G401.6 (cell line): ENCODE data around the gene KLHL3.

ENCODE experiments used
- FAIRE-seq: peaks from 2 replicates; lab custom pipeline; 2012; peaks lifted over from hg19 to GRCh38; lab: Jason Lieb, UNC

Gene KLHL3

GRCh38 chr5:137607771-137608170, 128.1 kb downstream of the KLHL3 start:
- FAIRE-seq: no peak

GRCh38 chr5:137606401-137606800, 129.5 kb downstream of the KLHL3 start:
- FAIRE-seq: no peak

- FAIRE-seq: no peak
Measured at GRCh38 chr5:137605411-137605810, 130.5 kb downstream of the KLHL3 start.

DNA sequence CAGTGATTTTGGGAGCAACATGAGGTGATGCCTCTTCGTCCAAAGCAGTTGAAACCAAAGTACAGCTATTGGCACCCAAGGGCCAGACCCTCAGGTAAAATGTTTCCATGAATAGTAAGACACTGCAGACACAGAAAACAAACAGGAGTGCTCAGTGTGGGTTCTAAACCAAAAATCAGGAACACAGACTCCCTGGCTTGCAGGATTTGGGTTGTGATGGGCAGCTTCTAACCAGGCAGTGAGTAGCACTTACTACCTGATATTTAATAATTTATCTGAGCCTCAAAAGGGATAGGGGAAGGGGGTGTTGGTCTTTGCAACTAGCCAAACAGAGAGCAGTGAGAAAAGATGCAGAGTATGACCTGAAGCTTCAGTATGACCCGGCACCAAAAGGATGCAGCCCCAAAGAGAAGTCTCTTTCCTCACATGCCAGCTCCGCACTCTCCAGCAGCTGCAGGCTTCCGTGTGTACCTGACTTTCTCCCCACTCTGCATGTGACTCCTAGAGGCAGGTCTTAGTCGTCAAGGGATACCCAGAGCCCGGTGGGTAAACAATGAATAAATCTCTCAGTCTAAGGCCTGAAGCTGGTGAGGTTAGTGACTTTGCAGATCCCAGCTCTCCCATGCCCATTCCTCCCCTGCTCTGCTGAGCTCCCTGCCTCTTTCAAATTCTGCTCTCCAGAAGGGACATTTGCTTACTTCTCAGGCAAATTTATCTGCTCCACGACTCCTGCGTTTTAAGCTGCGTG, 131.4 kb downstream of the KLHL3 start:
- FAIRE-seq: no peak

DNA sequence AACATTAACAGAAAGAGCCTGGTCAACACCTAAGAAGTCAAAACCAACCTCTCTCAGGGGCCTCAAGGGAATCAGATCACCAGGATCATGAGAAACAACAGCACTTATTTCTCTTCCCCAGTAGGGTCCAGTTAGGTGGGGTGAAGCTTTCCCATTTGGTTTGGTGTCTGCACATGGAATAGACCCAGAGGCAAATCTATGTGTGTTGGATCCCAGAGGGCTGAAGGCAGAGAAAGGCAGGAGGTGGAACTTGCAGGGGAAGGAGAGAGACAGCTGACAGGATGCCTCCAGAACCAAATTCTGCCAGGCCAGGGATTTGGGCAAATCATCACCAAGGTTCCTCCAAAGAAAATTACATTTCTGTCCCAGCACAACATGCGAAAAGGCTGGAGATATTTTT, 132.0 kb downstream of the KLHL3 start:
- no peak for FAIRE-seq

GRCh38 chr5:137603356-137603755, 132.5 kb downstream of the KLHL3 start:
- FAIRE-seq: no peak

GRCh38 chr5:137602721-137603273, 133.1 kb downstream of the KLHL3 start:
- no peak for FAIRE-seq

DNA sequence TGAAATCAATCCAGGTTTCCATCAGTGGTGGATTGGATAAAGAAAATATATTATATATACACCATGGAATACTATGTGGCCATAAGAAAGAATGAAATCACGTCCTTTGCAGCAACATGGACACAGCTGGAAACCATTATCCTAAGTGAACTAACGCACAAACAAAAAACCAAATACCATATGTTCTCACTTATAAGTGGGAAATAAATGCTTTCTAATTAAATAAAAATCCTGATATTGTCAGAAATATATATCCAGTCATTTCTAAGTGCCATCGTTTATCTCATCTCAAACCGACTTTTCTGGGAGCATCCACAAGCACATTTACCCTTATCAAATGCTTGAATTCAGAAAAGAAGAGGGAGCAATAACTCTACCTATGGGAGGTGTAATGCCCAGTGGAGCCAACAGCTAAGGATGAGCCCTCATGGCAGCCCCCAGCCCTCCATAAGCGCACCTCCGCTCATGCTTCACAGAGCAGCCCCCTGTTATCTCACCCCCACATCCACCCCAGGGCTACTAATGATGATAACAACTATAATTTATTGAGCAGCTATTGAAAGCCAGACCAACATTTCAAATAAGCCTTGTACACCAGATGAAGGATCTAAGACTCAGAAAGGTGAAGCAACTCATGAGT, 135.0 kb downstream of the KLHL3 start:
- no peak for FAIRE-seq

GRCh38 chr5:137599457-137599856, 136.4 kb downstream of the KLHL3 start:
- no peak for FAIRE-seq

DNA sequence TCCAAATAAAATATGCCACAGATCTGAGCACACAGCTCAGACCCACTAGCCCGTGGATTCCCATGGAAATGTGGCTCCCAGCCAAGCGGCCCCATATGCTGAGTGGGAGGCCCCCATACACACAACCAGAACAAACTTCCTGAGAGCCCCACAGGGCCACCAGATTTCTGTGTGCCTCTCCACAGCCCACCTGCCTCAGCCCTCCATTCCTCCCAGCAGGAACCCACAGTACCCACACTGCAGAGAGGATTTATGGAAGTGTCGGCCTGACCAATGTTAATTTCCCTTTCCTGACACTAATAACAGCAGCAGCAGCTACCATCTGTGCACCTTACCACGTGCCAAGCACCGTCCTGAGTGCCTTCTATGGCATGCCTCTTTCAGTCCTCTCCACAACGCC, 137.5 kb downstream of the KLHL3 start:
- no peak for FAIRE-seq

- no peak for FAIRE-seq
Measured at GRCh38 chr5:137596941-137597340, 138.9 kb downstream of the KLHL3 start.

GRCh38 chr5:137595396-137596079, 140.4 kb downstream of the KLHL3 start:
- FAIRE-seq: no peak

- no peak for FAIRE-seq
Measured at GRCh38 chr5:137594717-137595116, 141.2 kb downstream of the KLHL3 start.

DNA sequence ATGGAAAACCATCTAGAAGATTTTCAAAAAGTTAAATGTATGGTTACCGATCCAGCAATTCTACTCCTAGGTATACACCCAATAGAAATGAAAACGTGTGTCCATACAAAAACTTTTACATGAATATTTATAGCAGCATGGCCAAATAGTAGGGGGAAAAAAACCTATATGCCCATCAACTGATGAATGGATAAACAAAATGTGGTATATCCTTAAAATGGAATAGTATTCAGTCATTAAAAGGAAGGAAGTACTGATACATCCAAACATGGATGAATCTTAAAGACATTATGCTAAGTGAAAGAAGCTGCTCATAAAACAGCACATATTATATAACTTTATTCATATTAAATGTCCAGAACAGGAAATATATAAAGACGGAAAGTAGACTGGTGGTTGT, 143.6 kb downstream of the KLHL3 start:
- no peak for FAIRE-seq

- no peak for FAIRE-seq
Measured at GRCh38 chr5:137589185-137589584, 146.7 kb downstream of the KLHL3 start.

DNA sequence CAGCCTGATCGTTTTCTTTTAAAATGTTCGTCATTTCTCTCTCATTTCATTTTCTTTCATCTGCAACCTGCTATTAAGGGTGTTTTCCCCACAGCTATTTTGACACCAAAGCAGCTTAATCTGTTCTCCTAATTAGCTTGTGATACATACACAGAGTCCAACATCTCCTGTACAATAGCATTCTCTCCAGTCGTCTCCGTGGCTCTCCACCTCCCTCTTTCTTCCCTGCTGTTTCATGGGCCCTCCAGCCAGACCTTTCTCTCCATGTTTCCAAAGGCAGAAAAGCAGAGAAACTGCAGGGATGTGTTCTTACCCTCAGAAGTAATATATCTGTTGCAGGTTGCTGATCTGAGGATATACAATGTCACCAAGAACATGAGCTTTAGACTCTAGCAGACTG, 148.0 kb downstream of the KLHL3 start:
- FAIRE-seq: no peak

DNA sequence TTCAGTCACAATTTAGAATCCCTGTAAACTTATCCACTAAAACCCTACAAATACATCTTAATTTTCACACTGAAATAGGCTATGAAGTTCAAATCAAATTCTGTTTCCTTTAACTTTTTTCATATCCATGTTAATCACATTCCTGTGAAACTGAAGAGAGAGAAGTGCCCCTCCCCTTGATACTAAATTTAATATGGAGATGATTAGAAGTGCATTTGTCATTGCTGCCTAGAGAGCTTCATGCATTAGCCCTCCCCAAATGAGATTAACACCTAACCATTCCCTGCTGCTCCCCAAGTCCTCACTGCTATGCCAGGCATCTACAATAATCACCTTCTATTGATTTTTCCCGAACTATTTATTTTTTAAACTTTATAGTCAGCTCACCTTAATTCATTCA, 151.6 kb downstream of the KLHL3 start:
- FAIRE-seq: no peak

DNA sequence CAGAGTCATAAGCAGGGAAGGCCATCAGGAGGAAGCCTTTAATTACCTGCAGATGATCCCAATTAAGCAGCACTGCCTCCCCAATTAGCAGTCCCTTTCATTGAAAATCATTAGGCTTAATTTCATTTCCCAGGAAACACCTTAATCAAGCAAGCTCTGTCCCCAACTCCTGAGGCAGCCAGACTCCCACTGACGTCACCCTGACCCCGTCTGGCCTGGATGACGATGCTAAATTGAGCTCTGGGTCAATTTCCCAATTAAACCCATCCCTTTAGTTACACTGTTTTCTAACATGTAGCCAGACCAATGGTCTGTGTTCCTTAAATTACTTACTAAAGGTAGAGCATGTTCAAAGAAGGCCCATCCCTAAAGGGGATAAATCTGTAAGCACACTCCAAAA, 152.8 kb downstream of the KLHL3 start:
- no peak for FAIRE-seq

DNA sequence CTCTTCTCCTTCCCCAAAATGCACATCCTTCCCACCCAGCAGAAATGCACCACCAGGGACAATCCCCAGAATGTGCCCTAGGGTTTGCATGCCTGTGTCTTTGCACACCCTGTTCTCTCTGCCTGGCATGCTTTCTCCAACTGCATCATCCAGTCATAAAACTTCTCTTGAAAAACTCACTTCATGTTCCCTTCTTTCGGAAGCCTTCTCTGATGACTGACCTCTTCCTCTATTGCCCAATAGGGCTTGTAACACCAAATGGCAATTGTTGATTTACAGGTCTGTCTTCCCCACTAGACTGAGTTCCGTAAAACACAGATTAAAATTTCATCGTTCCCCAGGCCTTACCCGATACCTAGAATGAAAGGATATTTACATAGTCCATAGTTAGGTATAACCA, 153.7 kb downstream of the KLHL3 start:
- no peak for FAIRE-seq

GRCh38 chr5:137581776-137582175, 154.1 kb downstream of the KLHL3 start:
- no peak for FAIRE-seq

GRCh38 chr5:137580030-137580429, 155.9 kb downstream of the KLHL3 start:
- no peak for FAIRE-seq

- FAIRE-seq: no peak
Measured at GRCh38 chr5:137575847-137576246, 160.0 kb downstream of the KLHL3 start.

GRCh38 chr5:137575211-137575610, 160.7 kb downstream of the KLHL3 start:
- FAIRE-seq: no peak
